HCT116 (cell line): ENCODE data around the gene DIS3L2.

Source experiments
- CTCF ChIP-seq, 3 experiments: fragments of 200-600 bp in 1 of 3; sonication (generic) in 1 of 3; IDR thresholded peaks in 2 of 3; conservative IDR thresholded peaks in 1 of 3; 2 replicates each; pipeline ENCODE4 v1.5.1; 2012 to 2017; ENCODE audit warnings: low read depth in 2 of 3, low read length in 2 of 3, antibody characterized with exemption in 1 of 3, borderline replicate concordance in 1 of 3, control low read depth in 1 of 3, mild to moderate bottlenecking in 1 of 3, mixed read lengths in 1 of 3, mixed run types in 1 of 3, moderate library complexity in 1 of 3; ENCODE audit not compliant: insufficient read depth in 1 of 3
- EGR1 ChIP-seq: IDR thresholded peaks from 2 replicates; pipeline ENCODE4 v1.6.1; 2012; ENCODE audit warnings: low read depth
- EZH2 ChIP-seq: fragments of 200-600 bp; sonication (generic); IDR thresholded peaks from 2 replicates; pipeline ENCODE4 v1.6.1; 2017; ENCODE audit warnings: antibody characterized with exemption, mixed run types
- EZH2phosphoT487 ChIP-seq: fragments of 200-600 bp; IDR thresholded peaks from 2 replicates; pipeline ENCODE4 v1.6.1; 2018; ENCODE audit warnings: antibody characterized with exemption, borderline replicate concordance
- JUND ChIP-seq: IDR thresholded peaks from 2 replicates; pipeline ENCODE4 v1.6.1; 2012
- MAX ChIP-seq: IDR thresholded peaks from 2 replicates; pipeline ENCODE4 v1.6.1; 2012
- POLR2A ChIP-seq: IDR thresholded peaks from 2 replicates; pipeline ENCODE4 v1.7.0; 2011; ENCODE audit warnings: borderline replicate concordance; ENCODE audit not compliant: insufficient read depth, insufficient read length; ENCODE audit errors: extremely low read depth
- POLR2AphosphoS5 ChIP-seq: IDR thresholded peaks from 2 replicates; pipeline ENCODE4 v1.6.1; 2011; ENCODE audit warnings: mild to moderate bottlenecking, low read depth, low read length, moderate library complexity
- REST ChIP-seq: IDR thresholded peaks from 2 replicates; pipeline ENCODE4 v1.6.1; 2012; ENCODE audit warnings: low read depth
- SRF ChIP-seq: IDR thresholded peaks from 2 replicates; pipeline ENCODE4 v1.6.1; 2012; ENCODE audit warnings: low read depth
- YY1 ChIP-seq: IDR thresholded peaks from 2 replicates; pipeline ENCODE4 v1.6.1; 2011; ENCODE audit warnings: low read length, low read depth, moderate library complexity, mild to moderate bottlenecking; ENCODE audit not compliant: insufficient replicate concordance; ENCODE audit errors: extremely low read depth
- ZBTB33 ChIP-seq: IDR thresholded peaks from 2 replicates; pipeline ENCODE4 v1.6.1; 2011; ENCODE audit warnings: mild to moderate bottlenecking, low read length, moderate library complexity; ENCODE audit not compliant: insufficient replicate concordance; ENCODE audit errors: extremely low read depth
- ZNF274 ChIP-seq: fragments of 200-500 bp; sonication (Bioruptor generic); IDR thresholded peaks from 2 replicates; pipeline ENCODE4 v1.6.1; 2014; ENCODE audit warnings: mild to moderate bottlenecking, low read depth, low read length, inconsistent platforms

GRCh38 chr2:232113821-232114220 lies 152.3 kb downstream of the DIS3L2 start:
- TF ChIP-seq ZNF274 (no peak), CTCF (IDR thresholded peaks at IDR 0.05 in 2 of 3, conservative IDR thresholded peaks at IDR 0.05 in 1 of 3; ENCODE audit: borderline replicate concordance in 1 of 3, insufficient read depth in 1 of 3, low read depth in 2 of 3, low read length in 2 of 3) (no peak), POLR2AphosphoS5 (no peak), REST (no peak), EGR1 (no peak), ZBTB33 (no peak), POLR2A (no peak), EZH2phosphoT487 (no peak), YY1 (no peak), MAX (no peak), EZH2 (no peak), JUND (no peak), SRF (no peak)
